CD14-positive monocyte (primary cell): Measurements from ENCODE around the gene HBZ. TPM values are rescaled to one million over a fixed set of nuclear protein-coding genes. Genes with fewer than 3 reads are reported as not detected.
"Not testable (repeated sequence)": the region's sequence is repeated elsewhere in the genome, so short reads cannot be mapped to it uniquely, and the experiment has no call there.

Experiments used
- DNase-seq, 3 donors: peaks; one replicate each; pipeline ENCODE4 v3.0.0-alpha.2; 2011 to 2022
- H2AFZ ChIP-seq: 2 replicates; pipeline ENCODE4 v1.6.0; 2012; ENCODE audit warnings: mild to moderate bottlenecking, low read depth, low read length, inconsistent platforms; ENCODE audit not compliant: insufficient read depth, poor library complexity, severe bottlenecking
- H3K27ac ChIP-seq, 2 donors: 1 replicate in 1 of 2; 2 replicates in 1 of 2; pipeline ENCODE4 v1.5.1; 2012 to 2013; ENCODE audit warnings: low read length in 2 of 2, control low read depth in 1 of 2, inconsistent platforms in 1 of 2, low read depth in 1 of 2, mild to moderate bottlenecking in 1 of 2
- H3K27me3 ChIP-seq, 2 donors: one replicate each; pipeline versions ENCODE4 v1.6.0 to v1.6.1; 2011 to 2013; ENCODE audit warnings: low read length in 2 of 2; ENCODE audit not compliant: control insufficient read depth in 2 of 2, insufficient read depth in 2 of 2
- H3K36me3 ChIP-seq, 2 donors: replicated peaks in 1 of 2; 1 replicate in 1 of 2; 2 replicates in 1 of 2; pipeline versions ENCODE4 v1.5.1 to v1.6.1; 2012 to 2013; ENCODE audit warnings: low read length in 2 of 2, control low read depth in 1 of 2, inconsistent platforms in 1 of 2, mild to moderate bottlenecking in 1 of 2; ENCODE audit not compliant: insufficient read depth in 2 of 2, control insufficient read depth in 1 of 2
- H3K4me1 ChIP-seq, 2 donors: 1 replicate in 1 of 2; 2 replicates in 1 of 2; pipeline versions ENCODE4 v1.5.1 to v1.6.1; 2012 to 2013; ENCODE audit warnings: low read length in 2 of 2, control low read depth in 1 of 2, inconsistent platforms in 1 of 2, mild to moderate bottlenecking in 1 of 2, moderate library complexity in 1 of 2; ENCODE audit not compliant: insufficient read depth in 2 of 2, control insufficient read depth in 1 of 2
- H3K4me2 ChIP-seq: replicated peaks from 2 replicates; pipeline ENCODE3; 2012; ENCODE audit warnings: low read length, moderate library complexity, mild to moderate bottlenecking; ENCODE audit not compliant: poor library complexity, severe bottlenecking; ENCODE audit errors: extremely low read depth
- H3K4me3 ChIP-seq, 3 experiments: fragments of 200-600 bp in 1 of 3; sonication (generic) in 1 of 3; replicated peaks in 1 of 3; 1 replicate in 2 of 3; 2 replicates in 1 of 3; pipeline ENCODE4 v1.5.1; 2011 to 2013; ENCODE audit warnings: low read length in 3 of 3, mild to moderate bottlenecking in 3 of 3, control low read depth in 2 of 3, low read depth in 2 of 3, inconsistent platforms in 1 of 3, moderate library complexity in 1 of 3
- H3K79me2 ChIP-seq: 2 replicates; pipeline ENCODE4 v1.6.0; 2012; ENCODE audit warnings: mild to moderate bottlenecking, control low read depth, inconsistent platforms, low read length, moderate library complexity; ENCODE audit not compliant: insufficient read depth
- H3K9ac ChIP-seq: 2 replicates; pipeline ENCODE4 v1.6.0; 2017; ENCODE audit warnings: low read length, mild to moderate bottlenecking; ENCODE audit not compliant: insufficient read depth, poor library complexity, severe bottlenecking
- H3K9me3 ChIP-seq, 2 donors: replicated peaks in 1 of 2; 1 replicate in 1 of 2; 2 replicates in 1 of 2; pipeline versions ENCODE4 v1.5.1 to v1.6.1; 2012 to 2013; ENCODE audit warnings: low read length in 2 of 2, control low read depth in 1 of 2; ENCODE audit not compliant: control insufficient read depth in 1 of 2, insufficient read depth in 1 of 2
- H4K20me1 ChIP-seq: 2 replicates; pipeline ENCODE4 v1.6.0; 2012; ENCODE audit warnings: mild to moderate bottlenecking, low read length, control low read depth, moderate library complexity; ENCODE audit not compliant: insufficient read depth
- H3K27ac Mint-ChIP-seq, 7 donors: one replicate each; pipeline ENCODE4 v1.8.0; 2020; ENCODE audit warnings: mild to moderate bottlenecking in 7 of 7, mixed read lengths in 7 of 7, moderate library complexity in 6 of 7, inconsistent platforms in 2 of 7
- H3K27me3 Mint-ChIP-seq, 3 donors: one replicate each; pipeline ENCODE4 v1.8.0; 2021 to 2022; ENCODE audit warnings: low read depth in 3 of 3, mild to moderate bottlenecking in 3 of 3, mixed read lengths in 3 of 3, moderate library complexity in 3 of 3, inconsistent platforms in 1 of 3
- H3K36me3 Mint-ChIP-seq, 2 donors: one replicate each; pipeline ENCODE4 v1.8.0; 2020; ENCODE audit warnings: mixed read lengths in 2 of 2, inconsistent platforms in 1 of 2, mild to moderate bottlenecking in 1 of 2
- H3K4me1 Mint-ChIP-seq: one replicate; pipeline ENCODE4 v1.8.0; 2020; ENCODE audit warnings: mild to moderate bottlenecking, mixed read lengths
- H3K4me3 Mint-ChIP-seq, 2 donors: one replicate each; pipeline ENCODE4 v1.8.0; 2020; ENCODE audit warnings: mild to moderate bottlenecking in 2 of 2, mixed read lengths in 2 of 2, moderate library complexity in 1 of 2
- H3K9me3 Mint-ChIP-seq, 7 donors: one replicate each; pipeline ENCODE4 v1.8.0; 2020 to 2022; ENCODE audit warnings: mixed read lengths in 7 of 7, mild to moderate bottlenecking in 6 of 7, moderate library complexity in 6 of 7, inconsistent platforms in 2 of 7
- CTCF ChIP-seq: fragments of 200-600 bp; IDR thresholded peaks from one replicate; pipeline ENCODE4 v1.8.0; 2022; ENCODE audit warnings: antibody characterized with exemption, mild to moderate bottlenecking
- WGBS: methylation state at CpG from one replicate; pipeline ENCODE4 v1.1.5; 2013; ENCODE audit warnings: missing lambda C conversion rate; ENCODE audit not compliant: insufficient coverage; 5-methylcytosine and 5-hydroxymethylcytosine counted together
- intact Hi-C, 2 donors: fragments of 100-400 bp; cut with micrococcal nuclease; formaldehyde crosslinking; loops; one replicate each; pipeline versions ENCODE4 v1.15.0 to v1.15.1; 2023
- polyA plus RNA-seq, 3 donors: library from polyadenylated mRNA; depleted of rRNA in 1 of 3; unstranded in 2 of 3; stranded (reverse) in 1 of 3; fragments of 300-500 nt in 2 of 3; fragments of >200 nt in 1 of 3; fragmentation: Illumina TruSeq in 2 of 3; gene quantifications; 1 replicate in 2 of 3; 2 replicates in 1 of 3; pipeline ENCODE4 v1.2.3, GENCODE V29; 2012 to 2021

Gene HBZ
- polyA plus RNA-seq, 3 donors: not detected

GRCh38 chr16:173928-174769 lies 21.7 kb downstream of the HBZ start:
- not testable (repeated sequence) for H3K79me2 ChIP-seq, H3K4me3 ChIP-seq, H2AFZ ChIP-seq, H3K4me2 ChIP-seq, H3K4me1 Mint-ChIP-seq, H3K9ac ChIP-seq, H4K20me1 ChIP-seq, H3K27ac ChIP-seq, H3K36me3 ChIP-seq, H3K4me1 ChIP-seq, H3K9me3 ChIP-seq, DNase-seq, H3K36me3 Mint-ChIP-seq, H3K27ac Mint-ChIP-seq
- intact Hi-C loops: loop anchor here in 1 of 2 donors (2.0 kb wide), 1 partner anchor 47 kb away; no protein-coding TSS in a partner anchor
- H3K27me3 ChIP-seq: peaks cover 40 to 67% of the 10 kb centered on the region in 2 donors
- Mint-ChIP-seq H3K9me3 (peaks cover 0 to 22% (median 8%) of the 10 kb centered on the region in 7 donors), H3K4me3 (peak overlapping the region in 1 of 2 donors; percentile 75), H3K27me3 (peaks cover 68 to 83% (median 76%) of the 10 kb centered on the region in 3 donors)
- 3% methylated on average over 4 of the region's 13 CpGs for WGBS

- Mint-ChIP-seq H3K36me3 (peaks cover 0 to 4% of the 10 kb centered on the region in 2 donors), H3K27ac (no peak overlapping the region), H3K4me3 (peak overlapping the region in 1 of 2 donors; percentile 75), H3K27me3 (peaks cover 68 to 81% (median 77%) of the 10 kb centered on the region in 3 donors), H3K9me3 (peaks cover 0 to 22% (median 8%) of the 10 kb centered on the region in 7 donors), H3K4me1 (peaks cover 11% of the 10 kb centered on the region)
- Histone ChIP-seq H3K79me2 (no peaks in the 10 kb centered on the region), H3K27ac (no peak overlapping the region), H4K20me1 (no peaks in the 10 kb centered on the region), H3K4me2 (no peak overlapping the region), H3K9ac (no peak overlapping the region), H3K4me1 (peaks cover 0 to 3% of the 10 kb centered on the region in 2 donors), H3K36me3 (no peaks in the 10 kb centered on the region), H3K9me3 (peaks cover 0 to 9% of the 10 kb centered on the region in 2 donors), H2AFZ (no peak overlapping the region), H3K27me3 (peaks cover 49 to 69% of the 10 kb centered on the region in 2 donors), H3K4me3 (no peak overlapping the region)
- no peak for DNase-seq
- intact Hi-C loops: loop anchor here in 1 of 2 donors (2.0 kb wide), 1 partner anchor 48 kb away; no protein-coding TSS in a partner anchor
- WGBS: 14% methylated on average over 1 of the region's 8 CpGs
- TF ChIP-seq CTCF: no peak
These were observed 22.8 kb downstream of the HBZ start for GRCh38 chr16:175011-175949.

GRCh38 chr16:176006-176405 lies 23.6 kb downstream of the HBZ start:
- H3K27me3 ChIP-seq: peaks cover 47 to 71% of the 10 kb centered on the region in 2 donors
- intact Hi-C loops: not testable (repeated sequence)

More at GRCh38 chr16:176006-176405, 23.6 kb downstream of the HBZ start:
- H3K4me1 ChIP-seq: peaks cover 5 to 10% of the 10 kb centered on the region in 2 donors
- H3K27ac ChIP-seq, H3K27ac Mint-ChIP-seq, H3K36me3 ChIP-seq, H3K79me2 ChIP-seq, H4K20me1 ChIP-seq, H3K9ac ChIP-seq, H3K36me3 Mint-ChIP-seq, DNase-seq, H2AFZ ChIP-seq, H3K4me3 ChIP-seq, H3K9me3 ChIP-seq, H3K4me2 ChIP-seq: not testable (repeated sequence)
- H3K4me1 Mint-ChIP-seq: peaks cover 13% of the 10 kb centered on the region
- peaks cover 0 to 21% (median 8%) of the 10 kb centered on the region in 7 donors for H3K9me3 Mint-ChIP-seq
- WGBS: no CpG with 5 or more reads among the region's 39 CpGs
- peak overlapping the region in 1 of 2 donors; percentile 74 for H3K4me3 Mint-ChIP-seq
- H3K27me3 Mint-ChIP-seq: peaks cover 62 to 80% (median 73%) of the 10 kb centered on the region in 3 donors
